Stimulated activated CD8-positive, alpha-beta memory T cell treated with anti-CD3 and anti-CD28 coated beads, Interleukin-4, amount 100 ng/mL, for 24 hours (primary cell): Measurements from ENCODE around the gene ZDHHC14.
"Not testable (repeated sequence)": the region's sequence is repeated elsewhere in the genome, so short reads cannot be mapped to it uniquely, and the experiment has no call there.

Experiments
- DNase-seq: peaks from one replicate; pipeline ENCODE4 v3.0.0-alpha.2; 2020; ENCODE audit warnings: low read depth

ZDHHC14 gene

DNA sequence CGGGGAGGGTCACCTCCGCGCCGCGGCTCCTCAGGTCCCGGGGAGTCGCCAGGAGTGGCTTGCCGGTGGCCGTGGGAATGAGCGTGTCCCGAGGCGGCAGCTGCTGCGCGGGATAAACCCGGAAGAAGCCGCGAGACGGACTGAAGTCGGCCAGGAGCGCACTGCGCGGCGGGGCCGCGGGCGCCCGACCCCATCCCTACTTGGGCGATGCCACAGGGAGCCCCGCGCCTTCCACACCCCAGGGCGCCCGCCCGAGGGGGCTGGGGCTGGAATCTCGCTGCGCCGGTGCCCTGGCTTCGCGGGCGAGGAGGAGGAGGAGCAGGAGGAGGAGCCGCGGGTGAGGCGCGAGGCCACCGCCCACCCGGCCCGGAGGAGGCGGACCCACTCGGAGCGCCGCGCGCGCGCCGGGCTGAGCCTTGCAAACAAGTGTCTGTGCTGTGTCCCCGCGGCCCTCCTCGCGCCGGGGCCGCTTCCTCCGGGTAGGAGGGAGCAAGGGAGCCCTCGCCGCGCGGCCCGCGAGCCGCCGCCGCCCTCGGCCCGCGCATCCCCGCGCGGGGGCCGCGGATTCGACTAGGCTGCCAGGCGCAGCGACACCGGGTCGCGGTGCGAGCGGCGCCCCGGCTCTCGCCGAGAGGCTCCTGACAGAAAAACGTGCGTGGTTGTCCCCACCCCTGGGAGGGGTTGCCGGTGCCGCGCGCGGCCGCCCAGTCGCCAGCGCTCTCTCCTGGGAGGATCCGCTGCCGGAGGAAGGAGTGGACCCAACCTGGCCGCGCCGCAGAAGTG is at the start of gene ZDHHC14:
ZDHHC14 (plus strand) TSS at position 412 of the 783 bp plus-strand sequence.
- DNase-seq = peak; percentile 87

DNA sequence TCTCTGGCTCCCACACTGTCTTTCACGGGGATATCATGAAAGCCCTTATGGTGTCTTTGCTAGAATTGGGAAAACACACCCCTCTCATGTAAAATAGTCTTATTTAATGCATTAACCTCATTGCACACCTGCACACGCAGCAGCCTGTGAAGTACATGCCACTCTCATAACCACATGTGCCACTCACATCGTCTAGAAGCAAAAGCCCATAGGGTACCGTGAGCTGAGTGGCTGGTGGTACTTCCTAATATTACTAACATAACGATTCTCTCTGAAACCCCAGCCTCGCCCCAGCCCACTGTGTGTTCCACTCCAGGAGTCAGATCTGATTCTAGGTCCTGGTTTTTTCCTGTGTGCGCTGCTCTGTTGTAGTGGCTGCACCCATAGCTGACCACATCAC is 48.2 kb upstream of the ZDHHC14 start:
- no peak for DNase-seq

DNA sequence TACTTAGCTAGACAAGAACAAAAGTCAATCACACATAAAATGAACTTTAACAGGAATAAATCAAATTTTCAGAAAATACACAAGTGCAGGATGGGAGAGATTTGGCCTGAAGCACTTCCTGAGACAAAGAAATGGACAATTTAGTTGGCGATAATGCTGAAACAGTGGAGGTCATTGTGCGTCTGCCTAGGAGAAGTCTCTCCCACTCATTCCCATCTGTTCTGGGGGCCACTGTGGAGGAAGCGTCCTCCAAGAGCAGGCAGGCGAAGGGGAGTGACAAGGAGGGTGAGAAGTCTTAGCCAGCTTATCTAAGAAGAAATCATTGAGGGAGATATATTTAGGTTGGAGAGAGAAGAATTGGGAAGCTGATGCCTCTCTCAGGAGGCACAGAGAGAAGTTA is 47.5 kb upstream of the ZDHHC14 start:
- DNase-seq = no peak

DNA sequence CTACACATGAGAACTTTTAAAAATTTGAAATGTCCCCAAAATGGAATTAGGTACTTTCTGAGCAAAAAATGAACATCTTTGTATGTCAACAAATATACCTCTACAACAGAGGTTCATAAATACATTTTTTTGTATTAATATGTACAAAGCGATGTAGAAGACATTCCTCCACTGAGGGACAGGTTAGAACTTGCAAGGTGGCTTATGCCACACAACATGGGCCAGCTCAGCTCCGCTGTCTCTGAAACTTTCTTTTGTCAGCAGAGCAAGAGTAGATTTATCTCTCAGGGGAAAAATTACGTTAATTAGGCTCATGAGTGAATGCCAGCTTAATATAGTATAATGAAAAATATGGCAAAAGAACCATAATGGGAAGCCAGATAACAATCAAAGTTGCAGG is 47.0 kb upstream of the ZDHHC14 start:
- DNase-seq = no peak

DNA sequence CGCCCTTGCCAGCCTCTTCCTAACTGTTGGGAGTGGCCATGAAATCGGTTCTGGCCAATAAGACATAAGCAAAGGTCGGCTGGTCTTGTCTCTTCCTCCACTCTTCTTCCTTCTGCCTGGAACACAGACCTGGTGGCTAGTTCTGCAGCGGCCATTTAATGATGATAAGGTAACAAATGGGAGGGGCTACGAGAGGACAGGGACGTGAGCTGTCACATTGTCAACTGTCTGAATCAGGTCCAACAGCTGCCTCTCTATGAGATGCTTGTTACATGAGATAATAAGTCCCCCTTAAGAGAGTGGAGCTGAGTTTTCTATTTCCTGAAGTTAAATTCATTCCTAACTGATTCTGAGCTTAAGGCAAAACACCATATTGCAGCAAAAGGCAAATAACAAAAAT is 45.2 kb upstream of the ZDHHC14 start:
- DNase-seq = no peak

DNA sequence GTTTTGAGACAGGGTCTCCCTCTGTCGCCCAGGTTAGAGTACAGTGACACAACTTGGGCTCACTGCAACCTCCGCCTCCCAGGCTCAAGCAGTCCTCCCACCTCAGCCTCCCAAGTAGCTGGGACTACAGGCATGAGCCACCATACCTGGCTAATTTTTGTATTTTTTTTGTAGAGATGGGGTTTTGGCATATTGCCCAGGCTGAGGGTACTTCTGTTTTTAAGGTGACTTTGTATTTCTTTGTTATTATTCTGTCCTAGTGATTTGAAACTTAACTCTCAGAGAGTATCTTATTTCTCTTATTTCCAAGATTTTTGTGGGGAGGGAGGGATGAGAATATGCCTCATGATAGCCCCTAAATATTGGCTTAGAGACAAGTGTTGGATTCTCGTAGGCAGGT is 43.7 kb upstream of the ZDHHC14 start:
- not testable (repeated sequence) for DNase-seq

DNA sequence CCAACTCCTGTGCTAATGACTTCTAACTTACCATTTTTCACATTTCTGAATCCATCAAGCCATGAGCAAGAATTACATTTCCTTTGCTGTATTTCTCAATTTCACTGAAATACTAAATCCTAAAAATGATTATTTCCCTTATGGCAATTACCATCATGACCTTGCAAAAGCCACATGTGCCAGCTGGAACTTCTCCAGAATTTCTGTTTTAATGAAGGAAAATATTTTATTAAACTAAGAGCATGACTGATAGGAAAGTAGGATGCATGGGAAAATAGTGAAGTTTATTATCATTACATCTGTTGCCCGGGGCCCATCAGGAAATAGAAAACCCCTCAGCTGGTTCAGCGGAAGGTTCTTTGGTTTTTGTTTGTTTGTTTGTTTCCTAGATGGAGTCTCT is 43.2 kb upstream of the ZDHHC14 start:
- DNase-seq = no peak

DNA sequence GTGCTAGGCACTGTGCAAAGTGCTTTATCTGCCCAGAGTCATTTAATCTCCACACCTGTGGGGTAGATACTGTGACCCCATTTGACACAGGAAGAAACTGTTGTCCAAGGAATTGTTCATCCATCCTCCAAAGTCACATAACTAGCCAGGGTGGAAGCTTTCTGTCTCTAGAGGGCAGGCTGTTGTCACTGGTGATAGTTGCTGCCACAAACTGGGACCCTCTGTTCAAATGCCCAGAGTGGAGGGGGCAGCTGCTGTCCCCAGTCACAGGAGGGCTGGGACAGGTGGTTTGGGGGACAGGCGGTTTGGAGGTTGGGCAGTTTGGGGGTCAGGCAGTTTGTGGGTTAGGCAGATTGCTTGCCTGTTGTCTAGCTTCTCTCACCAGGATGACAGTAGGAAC is 41.6 kb upstream of the ZDHHC14 start:
- no peak for DNase-seq

DNA sequence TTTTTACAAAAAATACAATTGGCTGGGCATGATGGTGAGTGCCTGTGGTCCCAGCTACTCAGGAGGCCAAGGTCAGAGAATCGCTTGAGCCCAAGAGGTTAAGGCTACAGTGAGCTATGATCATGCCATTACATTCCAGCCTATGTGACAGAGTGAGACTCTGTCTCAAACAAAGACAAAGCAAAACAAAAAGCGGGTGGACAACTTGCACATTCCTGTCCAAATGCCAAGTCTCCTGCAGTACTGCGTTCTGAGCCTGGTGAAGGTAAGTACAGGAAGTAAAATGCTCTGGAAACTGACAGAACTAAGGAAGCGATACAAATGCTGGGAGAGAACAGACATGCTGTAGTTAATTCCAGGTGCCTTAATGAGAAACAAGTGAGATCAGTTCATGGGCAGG is 37.3 kb upstream of the ZDHHC14 start:
- DNase-seq = no peak

DNA sequence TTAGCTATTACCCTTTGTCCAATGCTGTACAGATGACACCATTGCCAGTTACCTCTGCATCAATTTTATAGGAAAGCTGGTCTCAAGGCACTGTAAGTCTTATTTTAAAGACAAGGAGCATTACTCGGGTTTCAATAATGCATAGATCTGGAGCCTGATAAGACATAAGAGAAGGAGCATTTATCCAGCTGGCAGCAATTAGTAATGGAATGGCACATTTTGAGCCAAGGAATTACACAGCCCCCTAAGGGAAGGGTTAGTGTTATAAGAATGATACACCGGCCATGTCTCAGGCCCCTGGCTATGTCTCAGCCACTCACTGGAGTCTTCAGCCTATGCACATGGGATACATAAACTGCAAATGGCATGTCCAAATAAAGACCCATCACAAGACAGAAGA is 34.6 kb upstream of the ZDHHC14 start:
- DNase-seq = no peak

DNA sequence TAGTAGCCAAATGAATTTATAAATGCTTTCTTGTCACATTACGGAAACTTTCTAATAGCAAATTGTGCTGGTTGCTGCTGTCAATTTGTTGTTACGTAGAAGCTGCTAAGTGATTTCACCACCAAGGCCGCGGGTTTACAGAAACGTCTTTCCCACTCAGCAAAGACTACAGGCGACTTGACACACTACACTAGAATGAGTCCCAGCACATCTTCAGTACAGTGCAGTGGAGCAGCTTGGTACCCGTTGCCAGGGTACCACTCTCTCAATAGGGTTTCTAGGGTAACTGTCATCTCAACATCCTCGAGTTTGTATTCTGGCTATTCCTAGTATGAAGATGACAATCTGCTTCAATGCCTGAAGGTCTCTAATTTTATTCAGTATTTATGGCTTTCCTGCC is 22.7 kb upstream of the ZDHHC14 start:
- DNase-seq = no peak

DNA sequence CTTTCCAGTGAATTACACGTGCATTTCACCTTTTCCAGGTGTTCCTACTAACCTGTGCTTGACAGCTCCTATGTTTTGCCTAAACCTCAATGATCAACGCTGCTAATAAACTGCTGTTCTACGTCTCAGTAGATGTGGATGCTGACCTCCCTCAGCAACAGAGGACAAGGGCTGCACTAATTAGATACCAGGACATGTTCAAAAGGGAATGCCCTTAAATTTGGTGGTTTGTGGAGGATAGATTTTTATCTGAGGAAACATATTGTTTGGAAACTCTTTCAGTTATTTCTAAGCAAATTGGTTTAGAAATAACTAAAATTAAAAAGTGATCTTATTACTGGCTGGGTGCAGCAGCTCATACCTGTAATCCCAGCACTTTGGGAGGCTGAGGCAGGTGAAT is 19.1 kb upstream of the ZDHHC14 start:
- DNase-seq = no peak

DNA sequence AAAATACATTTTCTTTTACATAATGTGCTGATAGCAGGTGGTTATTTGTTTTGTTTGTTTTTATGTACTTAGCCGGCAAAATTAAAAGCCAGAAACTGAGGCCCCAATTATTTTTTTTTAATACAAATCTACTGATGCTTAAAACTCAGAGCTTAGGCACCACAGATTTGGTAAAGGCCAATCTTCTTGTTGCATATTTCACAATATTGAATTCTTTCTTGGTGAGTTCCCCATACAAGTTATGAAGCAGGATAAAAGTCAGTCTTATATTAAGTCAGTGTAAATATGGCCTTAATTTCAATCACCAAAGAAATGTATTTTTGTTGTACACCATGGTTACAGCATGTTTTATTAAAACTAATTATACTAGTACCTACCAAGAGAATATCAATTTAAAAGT is 16.3 kb upstream of the ZDHHC14 start:
- no peak for DNase-seq

DNA sequence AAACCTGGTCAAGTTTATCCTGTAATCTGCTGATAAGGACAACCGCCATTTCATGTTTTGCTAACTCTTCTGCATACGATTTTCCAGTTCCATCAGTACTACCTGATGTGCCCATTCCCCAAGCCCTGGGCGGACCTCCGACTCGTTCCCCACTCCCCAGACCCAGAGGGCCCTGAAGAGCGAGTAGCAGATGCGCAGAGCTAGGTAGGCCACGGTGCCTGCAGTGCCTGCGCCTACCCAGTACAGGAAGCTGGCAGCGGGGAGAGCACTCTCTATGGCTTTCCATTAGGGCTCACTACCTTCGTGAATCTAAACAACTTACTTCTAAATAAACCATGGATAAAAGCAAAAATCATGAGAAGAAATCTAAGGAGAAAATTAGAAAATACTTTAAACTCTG is 14.3 kb upstream of the ZDHHC14 start:
- DNase-seq = no peak

DNA sequence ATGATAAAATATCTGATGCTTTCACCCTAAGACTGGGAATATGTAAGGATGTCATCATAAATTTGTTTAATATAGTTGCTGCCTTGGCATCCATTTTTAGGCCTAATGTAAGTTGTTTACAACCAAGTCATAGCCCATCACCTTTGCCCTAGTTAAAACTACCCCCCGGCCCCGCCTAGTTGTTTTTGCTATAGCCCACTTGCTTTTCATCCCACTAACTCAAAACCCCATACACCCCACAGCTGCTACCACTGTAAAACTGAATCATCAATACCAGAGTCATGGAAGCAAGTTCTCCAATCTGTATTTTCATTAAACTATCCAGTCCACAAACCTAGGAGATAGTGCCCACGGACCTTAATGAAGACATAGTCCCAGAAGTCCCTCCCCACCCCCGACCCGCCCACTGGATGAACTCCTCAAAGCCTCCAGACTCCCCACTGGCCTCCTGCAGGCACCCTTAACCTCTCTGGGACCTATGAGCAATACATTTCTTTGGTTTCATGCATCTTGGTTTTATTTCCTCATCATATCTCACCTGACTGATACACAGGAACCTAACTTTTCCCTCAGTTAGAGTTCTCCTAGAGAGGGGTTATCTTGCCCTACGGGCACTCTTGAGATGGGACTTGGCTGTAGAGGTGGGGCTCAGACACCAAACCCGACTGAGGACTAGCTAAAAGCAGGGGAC is 12.5 kb upstream of the ZDHHC14 start:
- DNase-seq = no peak

DNA sequence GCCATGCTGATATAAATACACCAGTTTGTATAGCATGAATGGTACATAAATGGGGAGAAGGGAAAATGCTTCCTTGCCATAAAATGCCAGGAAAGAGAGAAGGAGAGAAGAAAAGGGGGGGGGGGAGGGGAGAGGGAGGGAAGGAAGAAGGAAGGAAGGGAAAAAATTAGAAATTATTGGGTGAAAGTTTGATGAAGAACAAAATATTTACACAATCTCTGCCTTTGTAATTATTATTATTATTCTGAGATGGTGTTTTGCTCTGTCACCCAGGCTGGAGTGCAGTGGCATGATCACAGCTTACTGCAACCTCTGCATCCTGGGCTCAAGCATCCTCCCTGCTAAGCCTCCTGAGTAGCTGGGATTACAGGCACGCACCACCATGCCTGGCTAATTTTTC is 10.2 kb upstream of the ZDHHC14 start:
- no peak for DNase-seq

DNA sequence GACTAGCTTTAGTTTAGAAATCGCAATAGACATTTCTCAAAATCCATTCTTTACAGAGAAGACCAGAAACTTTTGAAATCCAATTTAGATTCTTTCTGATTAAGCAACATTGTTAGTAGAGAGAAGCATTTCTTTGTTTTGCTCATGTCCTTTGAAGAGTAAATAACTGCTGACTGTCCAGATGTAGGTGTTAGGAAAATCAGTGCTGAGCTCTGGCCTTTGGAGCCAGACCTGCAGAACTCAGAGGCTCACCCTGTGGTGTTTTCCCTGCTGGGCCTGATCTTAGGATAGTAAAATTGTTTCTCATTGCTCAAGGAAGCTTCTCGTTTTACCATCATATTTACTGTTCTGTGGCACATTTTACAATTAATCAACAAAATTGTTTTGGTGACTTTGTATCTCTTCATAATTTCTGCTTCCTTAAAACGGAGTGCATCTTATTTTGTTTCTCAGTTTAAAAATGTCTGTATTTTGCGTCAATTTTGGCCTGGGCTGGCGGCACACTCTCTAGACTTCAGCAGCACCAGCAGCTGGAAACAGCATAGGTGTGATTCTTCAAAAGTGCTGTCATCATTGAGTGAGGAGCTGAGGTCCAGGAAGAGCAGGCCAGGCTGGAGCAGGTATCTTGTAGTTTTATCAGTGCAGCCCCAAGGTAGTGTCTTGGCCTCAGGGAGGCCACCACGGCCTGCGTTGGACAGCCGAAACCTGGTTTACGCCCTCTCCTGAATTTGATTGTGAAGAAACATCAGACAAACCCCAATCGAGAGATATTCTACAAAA is 8.3 kb upstream of the ZDHHC14 start:
- DNase-seq = no peak

DNA sequence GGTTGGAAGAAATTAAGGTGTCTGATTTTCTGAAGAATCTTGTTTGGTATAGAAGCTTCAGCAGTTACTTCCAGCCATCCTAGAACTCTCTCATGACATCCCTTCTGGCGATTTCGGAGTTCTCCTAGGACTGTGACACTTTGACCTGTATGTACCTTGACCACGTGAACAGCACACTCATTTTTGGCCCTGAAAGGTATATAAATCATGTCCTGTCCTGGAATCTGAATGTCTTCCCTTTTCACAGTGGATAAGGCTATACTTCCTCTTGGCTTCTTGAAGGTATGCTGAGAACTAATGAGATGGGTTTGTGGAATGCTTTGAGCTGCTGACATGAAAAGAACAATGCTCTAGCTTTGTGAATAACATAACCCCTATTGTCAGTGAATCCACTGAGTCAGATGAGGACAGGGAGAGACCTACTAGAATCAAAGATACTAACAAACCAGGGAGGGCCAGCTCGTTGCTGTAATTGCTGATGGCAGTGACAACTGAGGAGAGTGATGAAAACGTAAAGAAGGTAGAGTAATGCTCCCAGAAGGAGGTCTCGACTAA is 6.0 kb upstream of the ZDHHC14 start:
- no peak for DNase-seq

DNA sequence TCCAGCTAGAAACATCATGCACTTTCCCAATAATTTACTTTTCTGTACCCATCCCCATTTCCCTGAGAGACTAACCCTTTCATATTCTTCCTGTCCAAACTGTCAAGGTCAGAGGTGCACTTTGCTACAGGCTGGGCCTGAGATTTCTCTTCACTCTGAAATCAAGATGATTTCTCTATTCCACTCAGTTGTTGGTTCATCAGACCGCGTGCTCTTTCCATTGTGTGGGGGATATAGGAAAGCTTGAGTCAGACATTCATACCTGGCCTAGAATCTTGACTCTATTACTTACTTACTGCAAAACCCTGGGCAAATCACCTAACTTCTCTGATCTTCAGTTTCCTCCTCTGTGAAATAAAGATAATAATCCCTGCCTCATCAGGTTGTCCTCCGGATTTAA is 4.7 kb upstream of the ZDHHC14 start:
- no peak for DNase-seq

DNA sequence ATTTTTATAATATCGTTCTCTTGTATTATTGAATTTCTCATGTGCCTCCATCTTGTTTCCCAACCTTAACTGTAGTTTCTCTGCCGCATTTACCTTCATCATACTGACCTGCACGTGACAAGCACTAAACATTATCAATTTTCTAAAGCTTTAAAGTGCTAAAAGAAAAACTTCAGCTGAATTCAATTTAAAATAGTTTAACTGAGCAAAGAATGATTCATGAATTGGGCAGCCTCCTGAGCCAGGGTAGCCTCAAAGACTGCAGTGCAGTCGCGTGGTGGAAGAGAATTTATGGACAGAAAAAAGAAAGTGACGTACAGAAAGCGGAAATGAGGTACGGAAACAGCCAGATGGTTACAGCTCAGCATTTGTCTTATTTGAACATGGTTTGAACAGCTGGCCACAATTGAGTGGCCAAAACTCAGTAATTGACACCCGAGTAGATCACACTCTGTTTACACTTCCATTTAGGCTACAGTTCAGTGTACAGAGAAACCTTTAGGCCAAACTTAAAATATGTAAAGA is 4.2 kb upstream of the ZDHHC14 start:
- no peak for DNase-seq

DNA sequence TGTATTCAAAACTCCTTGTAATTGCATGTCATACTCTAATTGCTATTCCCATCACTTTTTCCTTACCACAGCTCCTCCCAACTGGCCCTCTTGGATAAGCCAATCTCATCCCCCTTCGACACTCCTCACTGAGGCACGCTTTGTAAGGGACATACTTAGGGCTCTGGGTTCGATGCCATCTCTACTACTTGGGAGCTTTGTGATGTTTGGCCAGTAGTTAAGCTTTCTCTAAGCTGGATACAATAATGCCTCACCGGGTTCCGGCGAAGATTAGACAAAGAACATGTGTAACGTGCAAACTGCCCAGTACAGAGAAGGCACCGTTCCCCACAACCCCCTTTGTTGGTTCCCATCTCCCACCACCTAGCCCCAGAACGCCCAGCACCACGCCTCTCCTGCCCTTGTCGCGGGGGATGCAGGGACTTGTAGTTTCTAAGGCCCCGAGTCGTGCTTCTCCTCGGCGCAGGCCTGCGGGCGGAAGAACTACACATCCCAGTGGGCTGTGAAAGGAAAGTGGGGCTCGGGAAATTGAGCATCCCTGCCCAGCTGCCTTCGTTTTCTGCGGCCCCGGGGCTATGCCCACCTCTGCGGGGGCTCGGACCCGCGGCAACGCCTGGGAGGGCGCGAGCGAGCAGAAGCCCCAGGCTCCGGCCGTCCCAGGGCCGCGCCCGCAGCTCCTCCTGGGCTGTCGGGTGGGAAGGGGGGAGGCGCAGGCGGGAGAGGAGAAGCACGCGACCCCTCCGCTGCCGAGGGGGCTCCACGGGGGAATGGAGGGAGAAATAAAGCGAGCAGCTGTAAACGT is 1.1 kb upstream of the ZDHHC14 start:
- peak; percentile 81 for DNase-seq

DNA sequence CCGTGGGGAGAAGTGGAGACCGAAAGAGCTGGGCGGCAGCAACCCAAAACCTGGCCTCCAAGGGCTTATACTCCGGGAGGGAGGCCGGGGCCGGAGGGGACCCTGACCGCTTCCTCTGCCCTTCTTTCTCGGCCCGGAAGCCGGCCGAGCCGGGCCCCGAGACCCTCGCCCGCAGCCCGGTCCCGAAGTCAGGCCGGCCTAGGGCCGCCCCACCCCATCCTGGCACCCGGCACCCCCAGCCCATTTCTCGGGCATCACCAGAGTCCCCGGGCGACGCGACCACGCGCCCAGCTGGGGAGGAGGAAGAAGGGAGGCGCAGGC is 572 bp upstream of the ZDHHC14 start:
- peak; percentile 4 for DNase-seq
